Nephron progenitor cell (in vitro differentiated cells): ENCODE results near the gene ADGRV1.
A peak's percentile ranks its signal among the peaks of the same experiment; 100 is the strongest.

Experiments used
- DNase-seq: peaks from one replicate; pipeline ENCODE4 v3.0.0; 2021
- H3K27ac Mint-ChIP-seq: 2 replicates; pipeline ENCODE4 v1.8.0; 2021; ENCODE audit warnings: mild to moderate bottlenecking, moderate library complexity, mixed read lengths
- H3K27me3 Mint-ChIP-seq: 2 replicates; pipeline ENCODE4 v1.8.0; 2021; ENCODE audit warnings: mild to moderate bottlenecking, low read depth, mixed read lengths; ENCODE audit not compliant: poor library complexity
- H3K36me3 Mint-ChIP-seq: 2 replicates; pipeline ENCODE4 v1.8.0; 2021; ENCODE audit warnings: low read depth, mixed read lengths
- H3K4me1 Mint-ChIP-seq: 2 replicates; pipeline ENCODE4 v1.8.0; 2021; ENCODE audit warnings: mixed read lengths
- H3K4me3 Mint-ChIP-seq: 2 replicates; pipeline ENCODE4 v1.8.0; 2021; ENCODE audit warnings: mild to moderate bottlenecking, moderate library complexity, mixed read lengths
- H3K9me3 Mint-ChIP-seq: 2 replicates; pipeline ENCODE4 v1.8.0; 2021; ENCODE audit warnings: mild to moderate bottlenecking, moderate library complexity, mixed read lengths
- CTCF ChIP-seq: fragments of 200-600 bp; sonication (generic); IDR thresholded peaks from 2 replicates; pipeline ENCODE4 v1.5.0; 2021; ENCODE audit warnings: antibody characterized with exemption

ADGRV1 gene

DNA sequence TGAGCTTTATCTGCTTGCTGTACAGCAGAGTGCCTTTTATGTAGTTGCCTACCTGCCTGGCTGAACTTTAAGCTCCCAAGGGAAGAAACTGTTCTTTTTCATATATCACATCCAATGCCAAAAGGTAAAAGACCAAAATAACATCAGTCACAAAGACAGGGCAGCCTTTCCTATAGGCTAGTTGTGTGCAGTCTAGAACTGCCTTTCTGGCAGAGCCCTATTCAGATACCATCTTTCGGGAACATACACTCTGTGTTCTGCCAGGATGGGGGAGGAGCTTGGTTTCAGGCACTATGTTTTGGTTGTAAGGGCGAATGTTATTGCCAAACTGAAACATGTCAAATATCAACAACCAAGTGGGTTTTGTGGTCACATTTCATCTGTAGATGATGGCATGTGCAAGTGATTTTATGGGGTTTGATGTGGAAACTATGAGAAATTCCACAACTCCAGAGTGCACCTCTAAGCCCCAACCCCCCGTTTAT, 314.5 kb downstream of the ADGRV1 start:
- no peak for TF ChIP-seq CTCF
- DNase-seq, result no peak

GRCh38 chr5:90874066-90874465, 315.5 kb downstream of the ADGRV1 start:
- no peak for DNase-seq
- no peak for TF ChIP-seq CTCF
- Mint-ChIP-seq H3K27ac (peak overlapping the region; percentile 6), H3K9me3 (no peaks in the 10 kb centered on the region), H3K4me3 (no peak overlapping the region), H3K36me3 (peaks cover 18% of the 10 kb centered on the region), H3K4me1 (peaks cover 16% of the 10 kb centered on the region), H3K27me3 (no peaks in the 10 kb centered on the region)

More for the DNA sequence above, 314.5 kb downstream of the ADGRV1 start:
- Mint-ChIP-seq H3K27me3 (no peaks in the 10 kb centered on the region), H3K9me3 (no peaks in the 10 kb centered on the region), H3K4me3 (no peak overlapping the region), H3K27ac (peak overlapping the region; percentile 75), H3K36me3 (peaks cover 14% of the 10 kb centered on the region), H3K4me1 (peaks cover 16% of the 10 kb centered on the region)

GRCh38 chr5:90875456-90875855, 316.9 kb downstream of the ADGRV1 start:
- no peak for TF ChIP-seq CTCF
- Mint-ChIP-seq H3K4me1 (peaks cover 16% of the 10 kb centered on the region), H3K36me3 (peaks cover 18% of the 10 kb centered on the region), H3K27ac (peak overlapping the region; percentile 93), H3K27me3 (no peaks in the 10 kb centered on the region), H3K4me3 (no peak overlapping the region), H3K9me3 (no peaks in the 10 kb centered on the region)
- DNase-seq, result no peak

DNA sequence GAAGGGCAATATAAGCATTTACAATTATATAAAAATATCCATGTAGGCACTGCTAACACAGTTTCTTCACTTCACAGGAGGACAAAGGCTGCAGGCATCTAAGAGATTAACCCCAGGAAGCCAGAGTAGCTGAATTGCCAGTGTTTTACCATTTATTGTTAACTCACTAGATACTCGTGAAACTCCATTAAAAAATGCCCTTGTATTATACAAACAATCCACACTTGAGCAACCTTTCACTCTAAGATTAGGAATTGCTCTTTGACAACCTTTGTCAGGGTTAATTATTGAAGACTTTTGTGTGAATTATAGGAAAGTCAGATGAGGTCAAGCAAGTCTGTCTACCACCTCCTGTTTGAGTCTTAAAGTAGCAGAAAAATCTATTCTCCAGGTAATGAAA, 317.8 kb downstream of the ADGRV1 start:
- no peak overlapping the region for H3K4me3 Mint-ChIP-seq

GRCh38 chr5:90877049-90877448, 318.5 kb downstream of the ADGRV1 start:
- Mint-ChIP-seq H3K4me1 (peaks cover 16% of the 10 kb centered on the region), H3K9me3 (no peaks in the 10 kb centered on the region), H3K4me3 (no peak overlapping the region), H3K27me3 (no peaks in the 10 kb centered on the region), H3K27ac (peak overlapping the region; percentile 64), H3K36me3 (peaks cover 18% of the 10 kb centered on the region)
- TF ChIP-seq CTCF, result no peak
- DNase-seq, result no peak

More for the DNA sequence above, 317.8 kb downstream of the ADGRV1 start:
- TF ChIP-seq CTCF, result no peak
- DNase-seq, result no peak
- H3K27me3 Mint-ChIP-seq, result no peaks in the 10 kb centered on the region
- H3K4me1 Mint-ChIP-seq, result peaks cover 16% of the 10 kb centered on the region
- no peak overlapping the region for H3K27ac Mint-ChIP-seq
- peaks cover 18% of the 10 kb centered on the region for H3K36me3 Mint-ChIP-seq
- H3K9me3 Mint-ChIP-seq, result no peaks in the 10 kb centered on the region

- no peak for TF ChIP-seq CTCF
- Mint-ChIP-seq H3K27me3 (no peaks in the 10 kb centered on the region), H3K9me3 (no peaks in the 10 kb centered on the region), H3K4me1 (peaks cover 9% of the 10 kb centered on the region), H3K27ac (peak overlapping the region; percentile 69), H3K36me3 (peaks cover 18% of the 10 kb centered on the region), H3K4me3 (no peak overlapping the region)
- DNase-seq, result no peak
These were observed 319.5 kb downstream of the ADGRV1 start for GRCh38 chr5:90878081-90878480.
